ENCODE measurements around the gene DLGAP1. TPM values are rescaled to one million over a fixed set of nuclear protein-coding genes. Genes with fewer than 3 reads are reported as not detected.

The DLGAP1 gene
- total and polyA plus RNA-seq, 4 donors = 0.06 to 1.2 (median 0.17) TPM; not detected in 1

GRCh38 chr18:3983351-3983969, 471.6 kb downstream of the DLGAP1 start:
- TF ChIP-seq MAX (IDR thresholded peaks at IDR 0.05) (no peak), REST (IDR thresholded peaks at IDR 0.05) (no peak), CTCF (IDR thresholded peaks at IDR 0.05; ENCODE audit: low read depth, low read length, missing input control) (no peak), ATF3 (IDR thresholded peaks at IDR 0.05) (no peak), SP1 (IDR thresholded peaks at IDR 0.05) (no peak), YY1 (IDR thresholded peaks at IDR 0.05) (no peak), RAD21 (IDR thresholded peaks at IDR 0.05) (no peak), JUND (IDR thresholded peaks at IDR 0.05) (no peak), HNF4A (conservative IDR thresholded peaks at IDR 0.05) (no peak), FOXA1 (IDR thresholded peaks at IDR 0.05) (no peak), EGR1 (IDR thresholded peaks at IDR 0.05; ENCODE audit: low read depth in 2 of 2) (no peak), GABPA (IDR thresholded peaks at IDR 0.05 in 1 of 2, conservative IDR thresholded peaks at IDR 0.05 in 1 of 2) (no peak), ZBTB33 (IDR thresholded peaks at IDR 0.05) (no peak)
- no peaks in the 10 kb centered on the region for H3K4me1 ChIP-seq (ENCODE audit: control insufficient read depth in 4 of 4, insufficient read depth in 4 of 4, low read length in 3 of 4)
- peaks cover 0 to 6% (median 1%) of the 10 kb centered on the region in 4 donors for H3K9me3 ChIP-seq (ENCODE audit: control insufficient read depth in 4 of 4, low read length in 3 of 4)
- no peak overlapping the region for H3K27ac ChIP-seq (ENCODE audit: low read depth in 1 of 2, low read length in 2 of 2)
- H3K4me3 ChIP-seq (ENCODE audit: low read depth in 1 of 3, low read length in 3 of 3) = no peak overlapping the region
- H3K27me3 ChIP-seq (ENCODE audit: control insufficient read depth in 4 of 4, insufficient read depth in 4 of 4, low read length in 3 of 4) = peaks cover 0 to 5% (median 0%) of the 10 kb centered on the region in 4 donors
- no peak for DNase-seq (ENCODE audit: low spot score)
- 54% methylated on average over 5 of the region's 5 CpGs for WGBS
- H3K36me3 ChIP-seq (ENCODE audit: control insufficient read depth in 4 of 4, insufficient read depth in 3 of 4, low read depth in 1 of 4, low read length in 3 of 4) = no peaks in the 10 kb centered on the region
- no peak overlapping the region for H3K9ac ChIP-seq (ENCODE audit: low read depth in 1 of 2, low read length in 2 of 2)

GRCh38 chr18:3982541-3982940, 472.6 kb downstream of the DLGAP1 start:
- Histone ChIP-seq H3K9ac (ENCODE audit: low read depth in 1 of 2, low read length in 2 of 2) (no peak overlapping the region), H3K4me3 (ENCODE audit: low read depth in 1 of 3, low read length in 3 of 3) (no peak overlapping the region), H3K27me3 (ENCODE audit: control insufficient read depth in 4 of 4, insufficient read depth in 4 of 4, low read length in 3 of 4) (peaks cover 0 to 5% (median 0%) of the 10 kb centered on the region in 4 donors), H3K27ac (ENCODE audit: low read depth in 1 of 2, low read length in 2 of 2) (no peak overlapping the region), H3K36me3 (ENCODE audit: control insufficient read depth in 4 of 4, insufficient read depth in 3 of 4, low read depth in 1 of 4, low read length in 3 of 4) (no peaks in the 10 kb centered on the region), H3K9me3 (ENCODE audit: control insufficient read depth in 4 of 4, low read length in 3 of 4) (peaks cover 0 to 8% (median 5%) of the 10 kb centered on the region in 4 donors), H3K4me1 (ENCODE audit: control insufficient read depth in 4 of 4, insufficient read depth in 4 of 4, low read length in 3 of 4) (no peaks in the 10 kb centered on the region)
- WGBS = 92% methylated on average over 3 of the region's 3 CpGs
- no peak for DNase-seq (ENCODE audit: low spot score)
- no peak for TF ChIP-seq FOXA1 (IDR thresholded peaks at IDR 0.05)
- no peak for TF ChIP-seq EGR1 (IDR thresholded peaks at IDR 0.05; ENCODE audit: low read depth in 2 of 2)
- TF ChIP-seq GABPA (IDR thresholded peaks at IDR 0.05 in 1 of 2, conservative IDR thresholded peaks at IDR 0.05 in 1 of 2) = no peak
- no peak for TF ChIP-seq HNF4A (conservative IDR thresholded peaks at IDR 0.05)
- no peak for TF ChIP-seq MAX (IDR thresholded peaks at IDR 0.05)
- no peak for TF ChIP-seq JUND (IDR thresholded peaks at IDR 0.05)
- TF ChIP-seq RXRA (IDR thresholded peaks at IDR 0.05) = no peak
- no peak for TF ChIP-seq CTCF (IDR thresholded peaks at IDR 0.05; ENCODE audit: low read depth, low read length, missing input control)
- no peak for TF ChIP-seq TAF1 (conservative IDR thresholded peaks at IDR 0.05)
- TF ChIP-seq NR2F2 (IDR thresholded peaks at IDR 0.05) = no peak
- no peak for TF ChIP-seq RAD21 (IDR thresholded peaks at IDR 0.05)
- no peak for TF ChIP-seq YY1 (IDR thresholded peaks at IDR 0.05)
- no peak for TF ChIP-seq ATF3 (IDR thresholded peaks at IDR 0.05)

All from liver (tissue), 9 donors.